ENCODE data around the gene KMT5C.
A peak's percentile ranks its signal among the peaks of the same experiment; 100 is the strongest.
"Not testable (repeated sequence)": the region's sequence is repeated elsewhere in the genome, so short reads cannot be mapped to it uniquely, and the experiment has no call there.

KMT5C gene

DNA sequence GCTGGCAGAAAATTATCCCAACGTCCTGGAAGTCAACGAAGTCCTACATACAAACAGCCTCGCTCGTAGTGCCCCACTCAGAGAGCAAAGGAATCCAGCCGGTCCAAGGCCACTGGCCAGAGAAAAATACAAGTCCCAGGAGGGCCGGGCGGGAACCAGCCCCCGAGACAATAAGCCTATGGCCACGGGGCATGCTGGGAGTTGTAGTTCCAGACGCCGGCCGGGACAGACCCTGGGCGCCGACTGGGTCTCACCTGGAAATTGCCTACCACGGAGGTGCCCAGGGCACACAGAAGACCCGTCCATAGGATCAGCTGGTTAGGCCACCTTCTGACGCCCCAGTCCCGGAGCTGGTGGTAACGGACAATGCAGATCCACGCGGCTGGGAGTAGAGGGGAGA, 19.9 kb upstream of the KMT5C start:
- no peak for DNase-seq

DNA sequence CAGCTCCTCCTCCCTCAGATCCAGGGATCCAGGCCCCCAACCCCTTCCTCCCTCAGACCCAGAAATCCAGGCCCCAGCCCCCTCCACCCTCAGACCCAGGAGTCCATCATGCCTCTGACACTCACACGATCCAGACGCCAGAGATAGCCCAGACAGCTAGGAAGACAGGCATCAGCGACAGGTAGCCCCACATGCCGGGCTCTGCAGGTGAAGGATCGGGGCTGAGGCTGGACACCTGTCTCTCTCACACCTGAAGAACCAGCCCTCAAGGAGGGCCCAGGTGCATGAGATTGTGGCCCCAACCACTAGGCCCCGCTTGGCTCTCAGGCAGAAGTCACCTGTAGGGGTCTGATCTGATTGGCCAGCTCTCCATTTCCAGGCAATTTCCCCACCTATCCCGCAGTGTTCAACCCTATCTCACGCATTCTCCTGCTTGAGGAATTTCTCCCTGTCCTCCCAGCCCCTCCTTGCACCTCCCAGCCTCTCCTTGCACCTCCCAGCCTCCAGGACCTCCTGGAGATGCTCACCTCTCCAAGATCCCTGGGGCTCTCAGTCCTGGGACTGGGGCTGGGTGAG, 18.7 kb upstream of the KMT5C start:
- no peak for DNase-seq

GRCh38 chr19:55321466-55322137, 18.1 kb upstream of the KMT5C start:
- no peak for DNase-seq

DNA sequence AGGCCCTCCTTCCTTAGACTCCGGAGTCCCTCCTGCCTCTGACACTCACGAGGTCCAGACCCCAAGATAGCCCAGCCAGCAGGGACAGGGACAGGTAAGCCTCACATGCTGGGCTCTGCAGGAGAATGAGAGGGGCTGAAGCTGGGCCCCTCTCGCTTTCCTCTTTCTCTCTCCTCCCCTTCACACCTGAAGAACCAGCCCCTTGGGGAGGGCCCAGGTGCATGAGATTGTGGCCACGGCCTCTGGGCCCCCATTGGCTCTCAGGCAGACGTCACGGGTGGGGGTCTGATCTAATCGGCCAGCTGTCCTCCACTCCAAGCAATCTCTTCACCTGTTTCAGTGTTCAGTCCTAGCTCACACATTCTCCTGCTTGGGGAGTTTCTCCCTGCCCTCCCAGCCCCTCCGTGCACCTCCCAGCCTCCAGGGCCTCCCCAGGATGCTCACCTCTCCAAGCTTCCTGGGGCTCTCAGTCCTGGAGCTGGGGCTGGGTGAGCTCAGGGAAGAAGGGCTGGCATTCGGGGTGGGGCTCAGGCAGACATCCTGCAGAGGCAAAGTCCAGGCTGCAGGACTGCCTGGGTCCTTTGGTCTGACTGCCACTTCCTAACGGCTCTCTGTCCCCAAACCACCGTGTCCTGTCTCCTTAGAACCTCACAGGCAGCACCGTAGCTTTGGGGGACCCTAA, 17.3 kb upstream of the KMT5C start:
- no peak for DNase-seq

- DNase-seq = no peak
Measured at GRCh38 chr19:55324662-55325061, 15.0 kb upstream of the KMT5C start.

- DNase-seq = no peak
Measured at GRCh38 chr19:55325172-55325571, 14.5 kb upstream of the KMT5C start, which contains the start of gene TMEM150B. TMEM150B (minus strand) TSS chr19:55325341; CDS start chr19:55321036, 4,305 bp downstream.

- not testable (repeated sequence) for DNase-seq
Measured at GRCh38 chr19:55328774-55329318, 10.8 kb upstream of the KMT5C start.

- not testable (repeated sequence) for DNase-seq
Measured at GRCh38 chr19:55329791-55330190, 9.9 kb upstream of the KMT5C start.

DNA sequence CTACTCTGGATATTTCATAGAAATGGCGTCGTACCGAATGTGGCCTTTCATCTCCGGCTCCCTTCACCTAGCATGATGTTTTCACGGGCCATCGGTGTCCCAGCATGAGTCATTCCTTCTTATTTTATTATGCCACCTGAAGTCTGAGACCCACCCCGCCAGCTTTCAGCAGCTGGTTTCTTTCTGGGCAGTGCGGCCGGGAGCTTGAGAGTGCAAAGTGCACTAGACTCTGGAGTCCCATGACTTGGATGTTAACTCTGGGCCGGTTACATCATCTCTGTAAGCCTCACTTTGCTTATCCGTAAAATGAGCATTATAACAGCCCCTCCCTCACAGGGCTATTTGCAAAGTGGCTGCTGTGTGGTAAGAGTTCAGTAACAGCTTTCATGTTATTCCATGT, 5.8 kb upstream of the KMT5C start:
- no peak for DNase-seq

DNA sequence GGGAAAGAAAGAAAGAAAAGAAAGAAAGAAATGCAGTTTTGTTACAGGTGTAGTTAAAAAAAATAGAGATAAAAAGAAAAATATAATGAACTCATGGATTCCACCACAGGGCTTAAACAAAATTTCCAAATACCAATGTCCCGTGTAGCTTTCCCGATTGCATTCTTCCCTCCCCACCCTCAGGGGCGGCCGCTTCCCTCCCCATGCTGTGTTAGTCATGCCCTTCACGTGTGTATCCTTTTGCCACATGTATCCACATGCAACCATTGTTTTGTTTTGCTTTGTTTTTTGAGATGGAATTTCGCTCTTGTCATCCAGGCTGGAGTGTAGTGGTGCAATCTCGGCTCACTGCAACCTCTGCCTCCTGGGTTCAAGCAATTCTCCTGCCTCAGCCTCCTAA, 3.6 kb upstream of the KMT5C start:
- no peak for DNase-seq

DNA sequence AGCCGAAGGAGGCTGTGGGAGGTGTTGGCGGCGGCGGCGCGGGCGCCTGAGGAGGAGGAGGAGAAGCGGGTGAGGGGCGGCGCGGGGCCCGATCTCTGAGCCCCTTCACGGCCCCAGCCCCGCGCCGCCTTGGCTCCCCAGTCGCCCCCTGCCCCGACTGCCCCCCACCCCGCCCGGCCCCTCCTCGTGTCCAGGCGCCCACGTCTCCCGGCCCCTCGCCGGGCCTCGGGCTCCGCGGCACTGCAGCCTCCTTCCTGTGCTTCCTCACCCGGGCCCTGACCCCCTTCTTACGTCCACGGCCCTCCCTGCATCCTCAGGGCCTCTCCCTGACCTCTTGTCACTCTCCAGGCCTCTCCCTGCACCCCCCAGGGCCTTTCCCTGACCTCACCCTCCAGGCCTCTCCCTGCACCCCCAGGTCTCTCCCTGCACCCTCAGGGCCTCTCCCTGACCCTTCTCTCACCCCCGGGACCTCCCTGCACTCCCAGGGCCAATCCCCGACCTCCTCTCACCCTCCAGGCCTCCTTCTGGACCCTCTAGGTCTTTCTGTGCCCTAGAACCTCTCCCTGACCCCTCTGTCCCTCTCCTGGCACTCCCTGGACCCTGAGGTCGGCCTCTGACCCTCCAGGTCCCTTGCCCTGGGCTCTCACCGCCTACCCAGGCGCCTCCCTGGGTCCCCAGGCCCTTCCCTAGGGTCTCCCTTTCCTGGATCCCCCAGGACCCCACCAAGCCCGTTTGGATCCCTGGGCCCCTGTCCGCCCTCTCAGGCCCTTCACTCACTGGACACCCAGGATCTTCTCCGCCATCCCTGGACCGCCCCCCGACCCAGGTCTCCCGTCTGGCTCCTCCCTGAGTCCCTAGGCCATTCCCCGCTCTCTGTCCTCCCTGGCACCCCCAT, 460 bp downstream of the KMT5C start:
- no peak for DNase-seq

DNA sequence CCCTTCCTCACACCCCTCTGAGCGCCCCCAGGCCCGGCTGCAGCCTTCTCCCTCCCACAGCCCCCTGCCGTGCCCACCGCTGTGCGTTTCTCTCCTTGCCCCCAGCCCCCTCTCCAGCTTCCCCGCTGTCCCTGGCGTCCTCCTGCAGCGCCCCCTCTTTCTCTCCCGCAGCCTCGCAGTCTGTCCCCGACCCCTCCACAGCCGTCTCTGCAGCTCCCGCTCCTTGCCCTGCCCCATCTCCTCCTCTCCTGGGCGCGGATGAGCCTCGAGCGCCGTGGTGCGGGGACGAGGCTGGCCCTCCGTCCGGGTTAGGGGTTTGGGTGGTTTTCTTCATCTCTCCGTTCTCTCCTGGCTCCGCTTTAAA, 1.1 kb downstream of the KMT5C start:
- no peak for DNase-seq

DNA sequence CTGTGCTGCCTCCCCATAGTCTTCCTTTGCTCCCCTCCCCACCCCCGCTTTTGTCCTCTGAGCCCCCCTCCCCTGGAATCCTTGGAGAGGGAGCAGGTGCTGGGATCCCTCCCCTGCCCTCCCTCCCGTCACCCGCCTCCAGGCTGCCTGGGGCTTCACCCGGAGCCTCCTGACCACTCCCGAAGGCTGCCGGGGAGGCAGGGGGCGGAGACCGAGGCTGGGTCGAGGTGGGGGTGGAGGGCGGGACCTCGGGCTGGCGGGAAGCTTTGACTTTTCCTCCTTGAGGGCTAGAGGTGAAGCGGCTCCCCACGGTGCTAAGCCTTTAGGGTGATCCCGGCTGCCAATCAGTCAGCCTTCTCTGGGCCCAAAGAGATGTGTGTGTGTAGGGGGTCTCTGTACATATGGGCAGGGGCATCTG, 1.5 kb downstream of the KMT5C start:
- DNase-seq = no peak

DNA sequence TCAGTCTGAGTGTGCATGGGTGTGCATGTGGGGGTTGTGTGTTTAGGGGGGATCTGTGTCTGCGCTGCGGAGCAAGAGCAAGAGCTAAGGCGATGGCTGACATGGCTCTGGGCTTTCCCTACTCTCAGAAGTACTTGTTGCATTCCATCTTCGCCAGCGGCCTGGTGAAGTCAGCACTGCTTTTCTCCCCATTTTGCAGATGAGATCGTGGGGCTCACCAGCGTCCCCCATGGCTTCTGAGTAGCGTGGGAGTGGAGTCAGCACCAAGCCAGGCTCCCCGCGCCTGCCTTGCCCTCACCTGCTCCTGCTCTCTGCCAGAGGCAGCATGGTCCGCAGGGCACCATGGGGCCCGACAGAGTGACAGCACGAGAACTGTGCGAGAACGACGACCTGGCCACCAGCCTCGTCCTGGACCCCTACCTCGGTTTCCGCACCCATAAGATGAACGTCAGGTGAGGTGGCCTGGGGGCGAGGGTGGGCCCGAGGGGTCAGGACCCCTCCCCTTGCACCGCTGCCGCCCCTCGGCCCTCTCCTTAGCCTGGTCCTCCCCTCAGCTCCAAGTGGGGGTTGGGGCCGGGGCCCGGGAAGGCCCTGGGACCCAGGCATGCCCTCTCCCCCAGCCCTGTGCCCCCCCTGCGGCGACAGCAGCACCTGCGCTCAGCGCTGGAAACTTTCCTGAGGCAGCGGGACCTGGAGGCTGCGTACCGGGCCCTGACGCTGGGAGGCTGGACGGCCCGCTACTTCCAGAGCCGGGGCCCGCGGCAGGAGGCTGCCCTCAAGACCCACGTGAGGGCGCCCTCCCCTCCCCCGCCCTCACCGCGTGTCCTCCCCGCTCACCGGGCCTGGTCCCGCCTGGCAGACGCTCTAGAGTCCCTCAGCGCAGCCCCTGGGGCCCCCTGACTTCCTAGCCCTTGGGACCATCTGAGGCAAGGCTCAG, 2.2 kb downstream of the KMT5C start:
- DNase-seq = no peak

GRCh38 chr19:55344444-55344843, 4.8 kb downstream of the KMT5C start:
- DNase-seq = peak; percentile 18

- DNase-seq = no peak
Measured at GRCh38 chr19:55345101-55345817, 5.6 kb downstream of the KMT5C start.

- DNase-seq = peak; percentile 20
Measured at GRCh38 chr19:55345818-55346724, 6.4 kb downstream of the KMT5C start.

GRCh38 chr19:55346725-55347441, 7.2 kb downstream of the KMT5C start:
- DNase-seq = no peak

GRCh38 chr19:55347442-55348009, 7.8 kb downstream of the KMT5C start:
- no peak for DNase-seq
